Calu3 (cell line): ENCODE measurements around the gene HNRNPL. TPM values are rescaled to one million over a fixed set of nuclear protein-coding genes. Genes with fewer than 3 reads are reported as not detected.
A peak's percentile ranks its signal among the peaks of the same experiment; 100 is the strongest.

Source experiments
- BruUV-seq: library from RNA; stranded (reverse); fragments of 400-500 nt; replicated peaks from 2 replicates; lab custom pipeline; 2021; lab: Mats Ljungman, UMichigan
- CTCF ChIA-PET: fragments of 300-600 bp; sonication (Branson Sonifier 250); formaldehyde crosslinking; loops from one replicate; lab custom pipeline; 2022; ENCODE audit warnings: antibody characterized with exemption; lab: Charles Lee
- DNase-seq: peaks from one replicate; pipeline ENCODE4 v3.0.0; 2022
- H3K27ac Mint-ChIP-seq: one replicate; pipeline ENCODE4 v1.8.0; 2022; ENCODE audit warnings: mixed read lengths; ENCODE audit not compliant: unreplicated experiment
- H3K27me3 Mint-ChIP-seq: one replicate; pipeline ENCODE4 v1.8.0; 2022; ENCODE audit warnings: mixed read lengths; ENCODE audit not compliant: unreplicated experiment
- H3K36me3 Mint-ChIP-seq: one replicate; pipeline ENCODE4 v1.8.0; 2022; ENCODE audit warnings: mild to moderate bottlenecking, moderate library complexity, mixed read lengths; ENCODE audit not compliant: insufficient read depth, unreplicated experiment
- H3K4me1 Mint-ChIP-seq: one replicate; pipeline ENCODE4 v1.8.0; 2022; ENCODE audit warnings: mild to moderate bottlenecking, low read depth, mixed read lengths; ENCODE audit not compliant: unreplicated experiment
- H3K4me3 Mint-ChIP-seq: one replicate; pipeline ENCODE4 v1.8.0; 2022; ENCODE audit warnings: mild to moderate bottlenecking, low read depth, moderate library complexity, mixed read lengths; ENCODE audit not compliant: unreplicated experiment
- H3K9me3 Mint-ChIP-seq: one replicate; pipeline ENCODE4 v1.8.0; 2022; ENCODE audit warnings: low read depth, mixed read lengths; ENCODE audit not compliant: unreplicated experiment
- CTCF ChIP-seq: fragments of 200-600 bp; IDR thresholded peaks from one replicate; pipeline ENCODE4 v1.8.0; 2022; ENCODE audit warnings: antibody characterized with exemption; ENCODE audit not compliant: unreplicated experiment
- intact Hi-C: fragments of 100-400 bp; cut with micrococcal nuclease; formaldehyde crosslinking; loops from one replicate; pipeline ENCODE4 v1.10.0; 2022; ENCODE audit not compliant: unreplicated experiment
- total RNA-seq: library from RNA; stranded (reverse); gene quantifications from 2 replicates; pipeline ENCODE4 v1.2.3, GENCODE V29; 2022

Gene HNRNPL
- total RNA-seq, 1 experiment from 2014 or later, result 408 TPM

- Mint-ChIP-seq H3K36me3 (peaks cover 9% of the 10 kb centered on the region), H3K4me3 (no peak overlapping the region), H3K27ac (no peak overlapping the region), H3K4me1 (peaks cover 19% of the 10 kb centered on the region), H3K9me3 (no peaks in the 10 kb centered on the region), H3K27me3 (no peaks in the 10 kb centered on the region)
- CTCF ChIA-PET, result interaction anchor here (0.7 kb wide), 1 partner anchor 34 kb away, joined by 4 read pairs; no protein-coding TSS in a partner anchor
- intact Hi-C loops, result no loop called here
- BruUV-seq, result no TSS peak
- TF ChIP-seq CTCF, result no peak
- DNase-seq, result no peak
Observed at GRCh38 chr19:38869160-38869835, 19.5 kb upstream of the HNRNPL start.

GRCh38 chr19:38868551-38868950, 18.8 kb upstream of the HNRNPL start:
- H3K27me3 Mint-ChIP-seq, result no peaks in the 10 kb centered on the region
- H3K4me1 Mint-ChIP-seq, result peaks cover 22% of the 10 kb centered on the region
- no TSS peak for BruUV-seq
- H3K36me3 Mint-ChIP-seq, result peaks cover 11% of the 10 kb centered on the region
- no peaks in the 10 kb centered on the region for H3K9me3 Mint-ChIP-seq
- no peak overlapping the region for H3K27ac Mint-ChIP-seq
- DNase-seq, result no peak
- H3K4me3 Mint-ChIP-seq, result no peak overlapping the region
- CTCF ChIA-PET, result interaction anchor here (0.7 kb wide), 1 partner anchor 34 kb away, joined by 4 read pairs; no protein-coding TSS in a partner anchor
- intact Hi-C loops, result no loop called here
- no peak for TF ChIP-seq CTCF

GRCh38 chr19:38867171-38867780, 17.5 kb upstream of the HNRNPL start:
- CTCF ChIA-PET, result no interaction called here
- intact Hi-C loops, result no loop called here
- Mint-ChIP-seq H3K27ac (no peak overlapping the region), H3K9me3 (no peaks in the 10 kb centered on the region), H3K4me3 (no peak overlapping the region), H3K36me3 (peaks cover 11% of the 10 kb centered on the region), H3K4me1 (peaks cover 35% of the 10 kb centered on the region), H3K27me3 (no peaks in the 10 kb centered on the region)
- no peak for DNase-seq
- TF ChIP-seq CTCF, result no peak
- no TSS peak for BruUV-seq

- Mint-ChIP-seq H3K27me3 (no peaks in the 10 kb centered on the region), H3K36me3 (peaks cover 11% of the 10 kb centered on the region)
- CTCF ChIA-PET, result interaction anchor here (0.6 to 4.1 kb wide), 2 partner anchors 11 to 36 kb away, joined by 9 to 19 read pairs; no protein-coding TSS in a partner anchor
Observed at GRCh38 chr19:38862321-38863059, 12.7 kb upstream of the HNRNPL start.

More at GRCh38 chr19:38862321-38863059, 12.7 kb upstream of the HNRNPL start:
- H3K9me3 Mint-ChIP-seq, result no peaks in the 10 kb centered on the region
- peaks cover 37% of the 10 kb centered on the region for H3K4me1 Mint-ChIP-seq
- no peak overlapping the region for H3K4me3 Mint-ChIP-seq
- no TSS peak for BruUV-seq
- peak overlapping the region; percentile 12 for H3K27ac Mint-ChIP-seq
- TF ChIP-seq CTCF, result no peak
- no peak for DNase-seq
- intact Hi-C loops, result no loop called here
